ENCODE data around the gene PHLDB3. TPM values are rescaled to one million over a fixed set of nuclear protein-coding genes. Genes with fewer than 3 reads are reported as not detected.

The PHLDB3 gene
- total RNA-seq, 1 donor from 2014 or later, result 15.8 TPM

GRCh38 chr19:43429395-43429794 lies 75.2 kb downstream of the PHLDB3 start:
- no peak overlapping the region for H3K4me3 ChIP-seq (ENCODE audit: low read depth, low read length)
- DNase-seq (ENCODE audit: low read depth), result no peak
- TF ChIP-seq CTCF (conservative IDR thresholded peaks at IDR 0.05; ENCODE audit: low read depth, low read length), result no peak

- H3K4me3 ChIP-seq (ENCODE audit: low read depth, low read length), result no peak overlapping the region
Measured at GRCh38 chr19:43425567-43426392, 78.8 kb downstream of the PHLDB3 start.

More at GRCh38 chr19:43425567-43426392, 78.8 kb downstream of the PHLDB3 start:
- DNase-seq (ENCODE audit: low read depth), result peak; percentile 6
- peak; percentile 61 for TF ChIP-seq CTCF (conservative IDR thresholded peaks at IDR 0.05; ENCODE audit: low read depth, low read length)

Other genes with a start within 250 kb of the PHLDB3 start
- gene PSG9, start 235.2 kb downstream of the PHLDB3 start, total RNA-seq, result 0.43 and 1.3 TPM in 2 replicates
- gene CD177, start 151.1 kb downstream of the PHLDB3 start, total RNA-seq, result 0.22 and 0.52 TPM in 2 replicates
- not detected in 2 replicates for gene TEX101, start 89.9 kb downstream of the PHLDB3 start, total RNA-seq
- 0.98 and 1.6 TPM in 2 replicates for gene LYPD3, start 39.1 kb downstream of the PHLDB3 start, total RNA-seq
- 55.9 and 76.0 TPM in 2 replicates for gene ETHE1, start 22.5 kb upstream of the PHLDB3 start, total RNA-seq
- not detected in 2 replicates for gene ZNF575, start 28.4 kb upstream of the PHLDB3 start, total RNA-seq
- 31.4 and 42.9 TPM in 2 replicates for gene XRCC1, start 70.8 kb upstream of the PHLDB3 start, total RNA-seq
- gene PINLYP, start 71.1 kb upstream of the PHLDB3 start, total RNA-seq, result 0.43 and 2.3 TPM in 2 replicates
- gene IRGQ, start 91.4 kb upstream of the PHLDB3 start, total RNA-seq, result 20.8 and 21.3 TPM in 2 replicates
- 6.9 and 10.9 TPM in 2 replicates for gene ZNF576, start 91.8 kb upstream of the PHLDB3 start, total RNA-seq
- 0.12 TPM in 1 of 2 replicates, not detected in the other for gene SRRM5, start 107.3 kb upstream of the PHLDB3 start, total RNA-seq
- 36.7 and 60.7 TPM in 2 replicates for gene ZNF428, start 114.9 kb upstream of the PHLDB3 start, total RNA-seq
- gene CADM4, start 135.1 kb upstream of the PHLDB3 start, total RNA-seq, result 7.7 and 16.4 TPM in 2 replicates
- gene PLAUR, start 165.4 kb upstream of the PHLDB3 start, total RNA-seq, result 150 and 335 TPM in 2 replicates
- gene IRGC, start 211.3 kb upstream of the PHLDB3 start, total RNA-seq, result not detected in 2 replicates